ENCODE results near the gene OCA2. TPM values are rescaled to one million over a fixed set of nuclear protein-coding genes. Genes with fewer than 3 reads are reported as not detected.

OCA2 gene
- total and polyA plus RNA-seq, 4 donors, result 0.49 to 23.0 (median 2.3) TPM

DNA sequence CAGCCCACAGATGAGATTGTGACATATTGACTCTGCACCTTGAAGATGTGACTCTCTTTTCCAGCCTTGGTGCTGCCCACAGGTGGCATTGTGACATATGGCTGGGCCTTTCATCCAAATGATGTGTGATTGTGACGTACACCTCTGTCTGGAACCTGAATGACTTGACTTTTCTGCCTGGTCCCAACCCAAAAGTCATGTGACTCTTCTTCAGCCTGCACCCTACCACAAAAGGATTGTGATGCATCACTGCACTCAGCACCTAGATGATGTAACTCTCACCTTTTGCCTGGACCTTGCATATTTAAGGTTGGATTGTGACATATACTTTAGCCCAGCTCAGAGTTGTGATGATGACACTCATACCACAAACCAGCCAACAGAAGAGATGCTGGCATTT lies 204.5 kb downstream of the OCA2 start:
- TF ChIP-seq, protein P1, sequence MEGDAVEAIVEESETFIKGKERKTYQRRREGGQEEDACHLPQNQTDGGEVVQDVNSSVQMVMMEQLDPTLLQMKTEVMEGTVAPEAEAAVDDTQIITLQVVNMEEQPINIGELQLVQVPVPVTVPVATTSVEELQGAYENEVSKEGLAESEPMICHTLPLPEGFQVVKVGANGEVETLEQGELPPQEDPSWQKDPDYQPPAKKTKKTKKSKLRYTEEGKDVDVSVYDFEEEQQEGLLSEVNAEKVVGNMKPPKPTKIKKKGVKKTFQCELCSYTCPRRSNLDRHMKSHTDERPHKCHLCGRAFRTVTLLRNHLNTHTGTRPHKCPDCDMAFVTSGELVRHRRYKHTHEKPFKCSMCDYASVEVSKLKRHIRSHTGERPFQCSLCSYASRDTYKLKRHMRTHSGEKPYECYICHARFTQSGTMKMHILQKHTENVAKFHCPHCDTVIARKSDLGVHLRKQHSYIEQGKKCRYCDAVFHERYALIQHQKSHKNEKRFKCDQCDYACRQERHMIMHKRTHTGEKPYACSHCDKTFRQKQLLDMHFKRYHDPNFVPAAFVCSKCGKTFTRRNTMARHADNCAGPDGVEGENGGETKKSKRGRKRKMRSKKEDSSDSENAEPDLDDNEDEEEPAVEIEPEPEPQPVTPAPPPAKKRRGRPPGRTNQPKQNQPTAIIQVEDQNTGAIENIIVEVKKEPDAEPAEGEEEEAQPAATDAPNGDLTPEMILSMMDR (IDR thresholded peaks at IDR 0.05; ENCODE audit: control extremely low read depth, extremely low read depth), result no peak
- ATAC-seq (ENCODE audit: insufficient read depth, low FRiP score), result no peak
- Histone ChIP-seq H3K4me1 (ENCODE audit: control insufficient read depth in 5 of 5, insufficient read depth in 5 of 5, low read length in 5 of 5) (no peaks in the 10 kb centered on the region), H3K9ac (ENCODE audit: insufficient read depth in 1 of 2, low read length in 2 of 2) (no peak overlapping the region), H3K4me3 (no peak overlapping the region), H3K36me3 (ENCODE audit: control insufficient read depth in 4 of 4, insufficient read depth in 4 of 4, low read length in 4 of 4) (peaks cover 0 to 5% (median 0%) of the 10 kb centered on the region in 4 donors), H3K9me3 (ENCODE audit: control insufficient read depth in 4 of 4, insufficient read depth in 3 of 4, low read length in 3 of 4) (peaks cover 0 to 18% (median 0%) of the 10 kb centered on the region in 4 donors), H3K27me3 (ENCODE audit: control insufficient read depth in 3 of 3, insufficient read depth in 3 of 3, low read length in 2 of 3) (no peaks in the 10 kb centered on the region), H3K27ac (ENCODE audit: low read depth in 1 of 2, low read length in 1 of 2) (no peak overlapping the region)
- 87 to 88% methylated on average over 1 of the region's 1 CpG for WGBS, 2 donors
- DNase-seq, result no peak

GRCh38 chr15:27889258-27889657 lies 209.9 kb downstream of the OCA2 start:
- TF ChIP-seq, protein P1 (IDR thresholded peaks at IDR 0.05; ENCODE audit: control extremely low read depth, extremely low read depth), result no peak
- peaks cover 0 to 12% (median 2%) of the 10 kb centered on the region in 4 donors for H3K9me3 ChIP-seq (ENCODE audit: control insufficient read depth in 4 of 4, insufficient read depth in 3 of 4, low read length in 3 of 4)

GRCh38 chr15:27885201-27885600 lies 213.9 kb downstream of the OCA2 start:
- Histone ChIP-seq H3K9me3 (ENCODE audit: control insufficient read depth in 4 of 4, insufficient read depth in 3 of 4, low read length in 3 of 4) (peaks cover 0 to 11% (median 5%) of the 10 kb centered on the region in 4 donors), H3K27me3 (ENCODE audit: control insufficient read depth in 3 of 3, insufficient read depth in 3 of 3, low read length in 2 of 3) (no peaks in the 10 kb centered on the region), H3K27ac (ENCODE audit: low read depth in 1 of 2, low read length in 1 of 2) (no peak overlapping the region), H3K9ac (ENCODE audit: insufficient read depth in 1 of 2, low read length in 2 of 2) (no peak overlapping the region), H3K4me1 (ENCODE audit: control insufficient read depth in 5 of 5, insufficient read depth in 5 of 5, low read length in 5 of 5) (peaks cover 0 to 17% (median 0%) of the 10 kb centered on the region in 5 donors), H3K4me3 (no peak overlapping the region), H3K36me3 (ENCODE audit: control insufficient read depth in 4 of 4, insufficient read depth in 4 of 4, low read length in 4 of 4) (no peaks in the 10 kb centered on the region)
- ATAC-seq (ENCODE audit: insufficient read depth, low FRiP score) (no peak), DNase-seq (peak; percentile 46 to 85 (median 77))
- TF ChIP-seq, protein P1 (IDR thresholded peaks at IDR 0.05; ENCODE audit: control extremely low read depth, extremely low read depth), result no peak

More at GRCh38 chr15:27889258-27889657, 209.9 kb downstream of the OCA2 start:
- WGBS, 2 donors, result 94 to 96% methylated on average over 3 of the region's 3 CpGs
- no peak overlapping the region for H3K9ac ChIP-seq (ENCODE audit: insufficient read depth in 1 of 2, low read length in 2 of 2)
- H3K36me3 ChIP-seq (ENCODE audit: control insufficient read depth in 4 of 4, insufficient read depth in 4 of 4, low read length in 4 of 4), result no peaks in the 10 kb centered on the region
- H3K27me3 ChIP-seq (ENCODE audit: control insufficient read depth in 3 of 3, insufficient read depth in 3 of 3, low read length in 2 of 3), result no peaks in the 10 kb centered on the region
- no peak overlapping the region for H3K27ac ChIP-seq (ENCODE audit: low read depth in 1 of 2, low read length in 1 of 2)
- ATAC-seq (ENCODE audit: insufficient read depth, low FRiP score) (no peak), DNase-seq (no peak)
- H3K4me1 ChIP-seq (ENCODE audit: control insufficient read depth in 5 of 5, insufficient read depth in 5 of 5, low read length in 5 of 5), result peaks cover 0 to 14% (median 0%) of the 10 kb centered on the region in 5 donors
- no peak overlapping the region for H3K4me3 ChIP-seq

DNA sequence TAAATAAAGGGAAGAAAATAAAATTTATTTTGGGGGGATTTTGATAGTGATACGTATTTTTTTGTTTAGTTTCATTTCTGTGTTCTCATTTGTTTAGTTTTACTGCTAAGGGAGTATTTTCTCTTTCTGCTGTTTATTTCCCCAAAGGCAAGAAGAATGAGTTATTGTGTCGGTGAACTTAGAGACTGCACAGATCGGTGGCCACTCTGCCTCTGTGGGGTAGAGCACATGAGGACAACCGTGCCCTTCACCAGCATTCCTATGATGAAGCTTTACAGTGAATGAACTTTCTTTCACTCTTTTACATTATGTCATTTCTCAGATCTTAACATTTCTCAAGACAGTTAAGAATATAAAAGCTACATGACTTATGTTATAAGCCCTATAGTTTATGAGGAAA lies 214.4 kb downstream of the OCA2 start:
- H3K36me3 ChIP-seq (ENCODE audit: control insufficient read depth in 4 of 4, insufficient read depth in 4 of 4, low read length in 4 of 4), result no peaks in the 10 kb centered on the region

More for the DNA sequence above, 214.4 kb downstream of the OCA2 start:
- peaks cover 0 to 10% (median 5%) of the 10 kb centered on the region in 4 donors for H3K9me3 ChIP-seq (ENCODE audit: control insufficient read depth in 4 of 4, insufficient read depth in 3 of 4, low read length in 3 of 4)
- H3K27me3 ChIP-seq (ENCODE audit: control insufficient read depth in 3 of 3, insufficient read depth in 3 of 3, low read length in 2 of 3), result no peaks in the 10 kb centered on the region
- peaks cover 0 to 17% (median 0%) of the 10 kb centered on the region in 5 donors for H3K4me1 ChIP-seq (ENCODE audit: control insufficient read depth in 5 of 5, insufficient read depth in 5 of 5, low read length in 5 of 5)
- no peak overlapping the region for H3K27ac ChIP-seq (ENCODE audit: low read depth in 1 of 2, low read length in 1 of 2)
- TF ChIP-seq, protein P1 (IDR thresholded peaks at IDR 0.05; ENCODE audit: control extremely low read depth, extremely low read depth), result no peak
- no peak for ATAC-seq (ENCODE audit: insufficient read depth, low FRiP score)
- peak in 2 of 3 donors; percentile 30 to 41 for DNase-seq
- H3K4me3 ChIP-seq, result no peak overlapping the region
- H3K9ac ChIP-seq (ENCODE audit: insufficient read depth in 1 of 2, low read length in 2 of 2), result no peak overlapping the region
- 76% methylated on average over 4 of the region's 4 CpGs for WGBS, 2 donors

Data from lung (tissue), 12 donors.